Natural killer cell (primary cell): ENCODE results near the gene ZGPAT. TPM values are rescaled to one million over a fixed set of nuclear protein-coding genes. Genes with fewer than 3 reads are reported as not detected.

Source experiments
- ATAC-seq, 3 donors: fragments of 150-1000 bp in 2 of 3; fragments of 200-7000 bp in 1 of 3; cut with Tn5 transposase; 1 replicate in 1 of 3; 2 replicates in 2 of 3; pipeline ENCODE4 v1.10.0; 2021; ENCODE audit warnings: mild to moderate bottlenecking in 2 of 3, moderate library complexity in 2 of 3
- DNase-seq, 2 donors: peaks; one replicate each; pipeline versions ENCODE4 v3.0.0 to v3.0.0-alpha.2; 2013 to 2021; ENCODE audit warnings: mixed read lengths in 1 of 2
- H3K27ac ChIP-seq: one replicate; pipeline ENCODE4 v1.5.1; 2013; ENCODE audit warnings: mild to moderate bottlenecking, low read length
- H3K27me3 ChIP-seq: one replicate; pipeline ENCODE4 v1.6.1; 2013; ENCODE audit warnings: low read length; ENCODE audit not compliant: control insufficient read depth, insufficient read depth
- H3K36me3 ChIP-seq: one replicate; pipeline ENCODE4 v1.6.1; 2013; ENCODE audit warnings: low read length; ENCODE audit not compliant: control insufficient read depth, insufficient read depth
- H3K4me1 ChIP-seq: one replicate; pipeline ENCODE4 v1.6.1; 2013; ENCODE audit warnings: low read length; ENCODE audit not compliant: control insufficient read depth, insufficient read depth
- H3K4me3 ChIP-seq: one replicate; pipeline ENCODE4 v1.5.1; 2013; ENCODE audit warnings: low read length
- H3K9me3 ChIP-seq: one replicate; pipeline ENCODE4 v1.6.1; 2013; ENCODE audit warnings: low read length; ENCODE audit not compliant: control insufficient read depth, insufficient read depth
- H3K27ac Mint-ChIP-seq, 2 donors: one replicate each; pipeline ENCODE4 v1.8.0; 2022; ENCODE audit warnings: mild to moderate bottlenecking in 2 of 2, mixed read lengths in 2 of 2, moderate library complexity in 1 of 2
- H3K27me3 Mint-ChIP-seq, 2 donors: one replicate each; pipeline ENCODE4 v1.8.0; 2022; ENCODE audit warnings: low read depth in 2 of 2, mixed read lengths in 2 of 2
- H3K36me3 Mint-ChIP-seq: one replicate; pipeline ENCODE4 v1.8.0; 2022; ENCODE audit warnings: mixed read lengths
- H3K4me1 Mint-ChIP-seq, 2 donors: one replicate each; pipeline ENCODE4 v1.8.0; 2022; ENCODE audit warnings: mixed read lengths in 2 of 2
- H3K4me3 Mint-ChIP-seq: one replicate; pipeline ENCODE4 v1.8.0; 2022; ENCODE audit warnings: mild to moderate bottlenecking, moderate library complexity, mixed read lengths
- H3K9me3 Mint-ChIP-seq, 2 donors: one replicate each; pipeline ENCODE4 v1.8.0; 2022; ENCODE audit warnings: mixed read lengths in 2 of 2
- CTCF ChIP-seq: fragments of 200-600 bp; IDR thresholded peaks from one replicate; pipeline ENCODE4 v1.8.0; 2022; ENCODE audit warnings: antibody characterized with exemption
- WGBS: methylation state at CpG from one replicate; pipeline ENCODE4 v1.1.7; 2013; ENCODE audit warnings: missing lambda C conversion rate; ENCODE audit not compliant: insufficient coverage; 5-methylcytosine and 5-hydroxymethylcytosine counted together
- intact Hi-C: fragments of 100-400 bp; cut with micrococcal nuclease; formaldehyde crosslinking; loops from one replicate; pipeline ENCODE4 v1.14.2; 2022
- total RNA-seq, 4 donors: library from RNA; stranded (reverse); fragments of 120-200 nt in 1 of 4; gene quantifications; one replicate each; pipeline versions ENCODE4 v1.2.3 to v1.2.4, GENCODE V29; 2013 to 2022

ZGPAT gene
- total RNA-seq, 3 donors from 2014 or later (not counting 1 experiment from before 2014, with no cell fraction given), result 39.3 to 47.7 (median 46.1) TPM

DNA sequence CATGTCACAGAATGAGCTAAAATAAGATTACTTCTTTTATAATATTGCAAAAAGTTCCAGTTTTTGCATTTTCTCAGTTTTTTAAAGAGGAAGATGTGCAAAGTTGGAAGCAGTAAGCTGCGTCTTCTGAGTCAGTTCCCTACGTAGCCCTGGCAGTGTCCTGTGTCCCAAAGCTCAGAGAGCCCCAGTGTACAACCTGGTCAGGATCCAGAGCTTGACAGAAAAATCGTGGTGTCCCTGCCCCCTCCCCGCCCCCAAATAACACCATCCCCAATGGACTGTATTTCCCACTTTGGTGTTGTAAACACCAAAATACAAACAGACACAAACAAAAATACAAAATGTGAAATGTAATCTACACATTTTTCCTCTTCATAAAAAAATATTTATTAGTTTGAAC lies 36.3 kb downstream of the ZGPAT start:
- no peaks in the 10 kb centered on the region for H3K9me3 Mint-ChIP-seq
- Histone ChIP-seq H3K4me3 (no peak overlapping the region), H3K27ac (no peak overlapping the region), H3K36me3 (peaks cover 11% of the 10 kb centered on the region), H3K27me3 (no peaks in the 10 kb centered on the region), H3K4me1 (peaks cover 16% of the 10 kb centered on the region), H3K9me3 (no peaks in the 10 kb centered on the region)
- DNase-seq (no peak), ATAC-seq (no peak)
- no peak overlapping the region for H3K27ac Mint-ChIP-seq
- TF ChIP-seq CTCF, result no peak
- intact Hi-C loops, result loop anchor here (5.0 kb wide), 1 partner anchor 37 kb away; the partner anchor contains the start of genes ARFRP1 and ZGPAT
- 88% methylated on average over 4 of the region's 4 CpGs for WGBS
- H3K27me3 Mint-ChIP-seq, result no peaks in the 10 kb centered on the region
- no peak overlapping the region for H3K4me3 Mint-ChIP-seq
- H3K36me3 Mint-ChIP-seq, result no peaks in the 10 kb centered on the region
- H3K4me1 Mint-ChIP-seq, result peaks cover 0 to 8% of the 10 kb centered on the region in 2 donors

GRCh38 chr20:63744574-63745423 lies 37.0 kb downstream of the ZGPAT start:
- Mint-ChIP-seq H3K4me3 (no peak overlapping the region), H3K27me3 (no peaks in the 10 kb centered on the region), H3K27ac (no peak overlapping the region), H3K4me1 (peaks cover 0 to 8% of the 10 kb centered on the region in 2 donors), H3K36me3 (no peaks in the 10 kb centered on the region), H3K9me3 (no peaks in the 10 kb centered on the region)
- Histone ChIP-seq H3K4me3 (no peak overlapping the region), H3K27me3 (no peaks in the 10 kb centered on the region), H3K4me1 (peaks cover 17% of the 10 kb centered on the region), H3K9me3 (no peaks in the 10 kb centered on the region), H3K27ac (no peak overlapping the region), H3K36me3 (peaks cover 11% of the 10 kb centered on the region)
- no peak for ATAC-seq
- WGBS, result 91% methylated on average over 25 of the region's 25 CpGs
- intact Hi-C loops, result loop anchor here (5.0 kb wide), 1 partner anchor 37 kb away; the partner anchor contains the start of genes ARFRP1 and ZGPAT
- TF ChIP-seq CTCF, result no peak
- no peak for DNase-seq

DNA sequence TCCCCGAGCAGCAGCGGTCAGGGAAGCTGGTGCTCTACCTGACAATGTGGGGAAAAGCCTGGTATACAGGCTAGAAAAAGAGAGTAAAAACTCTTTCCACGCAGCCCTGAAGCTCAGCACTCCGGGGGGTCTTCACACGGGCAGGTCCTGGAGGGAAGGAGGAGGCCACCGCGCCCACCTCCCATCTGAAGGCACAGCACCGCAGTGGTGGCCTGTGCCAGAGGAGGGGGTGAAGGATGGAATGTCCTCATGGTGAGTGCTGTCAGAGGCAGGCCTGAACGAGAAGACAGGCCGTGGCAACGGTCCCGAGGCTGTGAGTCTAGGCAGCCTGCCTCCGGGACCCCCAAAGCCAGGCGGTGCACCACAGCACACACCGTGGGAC lies 37.6 kb downstream of the ZGPAT start:
- Mint-ChIP-seq H3K4me1 (peaks cover 0 to 8% of the 10 kb centered on the region in 2 donors), H3K27me3 (no peaks in the 10 kb centered on the region), H3K36me3 (no peaks in the 10 kb centered on the region), H3K27ac (no peak overlapping the region), H3K4me3 (no peak overlapping the region), H3K9me3 (no peaks in the 10 kb centered on the region)
- Histone ChIP-seq H3K27ac (no peak overlapping the region), H3K36me3 (peaks cover 11% of the 10 kb centered on the region), H3K4me1 (peaks cover 22% of the 10 kb centered on the region), H3K9me3 (no peaks in the 10 kb centered on the region), H3K27me3 (no peaks in the 10 kb centered on the region), H3K4me3 (no peak overlapping the region)
- 94% methylated on average over 15 of the region's 15 CpGs for WGBS
- DNase-seq (no peak), ATAC-seq (no peak)
- TF ChIP-seq CTCF, result no peak
- intact Hi-C loops, result no loop called here
